Activated CD4-positive, alpha-beta T cell treated with anti-CD3 and anti-CD28 coated beads for 1 hour (primary cell): ENCODE results near the gene IST1.
"Not testable (repeated sequence)": the region's sequence is repeated elsewhere in the genome, so short reads cannot be mapped to it uniquely, and the experiment has no call there.

ENCODE experiments used
- DNase-seq: peaks from one replicate; pipeline ENCODE4 v3.0.0-alpha.2; 2020

Gene IST1

DNA sequence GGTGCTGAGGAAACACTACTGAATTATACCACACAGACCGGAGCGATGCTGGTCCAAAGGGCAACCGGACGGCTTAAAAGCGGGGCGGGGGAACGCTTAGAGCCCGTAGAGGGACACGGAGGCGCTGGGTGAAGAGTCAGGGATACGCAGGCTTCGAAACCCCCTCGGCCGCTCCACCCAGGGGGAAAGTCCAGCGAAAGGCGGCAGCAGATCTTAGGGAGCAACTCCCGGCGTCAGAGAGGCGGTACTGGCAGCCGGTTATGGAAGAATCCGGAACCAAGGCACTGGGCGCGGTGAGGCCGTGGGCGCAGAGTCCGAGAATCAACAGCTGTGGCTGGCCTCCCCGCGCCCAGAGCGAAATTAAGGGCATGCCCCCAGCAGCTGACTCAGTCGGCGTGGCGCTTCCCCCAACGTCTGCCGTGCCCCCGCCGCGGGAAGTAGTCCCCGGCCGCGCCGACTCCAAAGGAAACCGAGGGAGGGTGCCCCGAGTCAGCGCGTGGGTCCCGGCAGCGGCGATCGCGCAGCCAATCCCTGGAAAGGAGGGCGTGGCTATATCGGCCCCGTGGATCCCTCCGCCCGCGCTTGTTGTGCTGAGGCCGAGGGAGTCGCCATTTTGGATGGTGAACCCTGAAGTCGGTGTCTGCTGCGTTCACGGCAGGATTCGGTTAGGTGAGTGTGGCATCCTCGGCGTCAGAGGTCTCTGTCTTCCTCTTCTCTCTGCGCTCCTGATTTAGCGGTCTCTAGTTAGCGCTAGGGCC, at the start of gene IST1:
IST1 (plus strand) TSS at position 611 of the 758 bp plus-strand sequence. CDS start 20,110 bp downstream, outside the sequence.
- peak; percentile 97 for DNase-seq

DNA sequence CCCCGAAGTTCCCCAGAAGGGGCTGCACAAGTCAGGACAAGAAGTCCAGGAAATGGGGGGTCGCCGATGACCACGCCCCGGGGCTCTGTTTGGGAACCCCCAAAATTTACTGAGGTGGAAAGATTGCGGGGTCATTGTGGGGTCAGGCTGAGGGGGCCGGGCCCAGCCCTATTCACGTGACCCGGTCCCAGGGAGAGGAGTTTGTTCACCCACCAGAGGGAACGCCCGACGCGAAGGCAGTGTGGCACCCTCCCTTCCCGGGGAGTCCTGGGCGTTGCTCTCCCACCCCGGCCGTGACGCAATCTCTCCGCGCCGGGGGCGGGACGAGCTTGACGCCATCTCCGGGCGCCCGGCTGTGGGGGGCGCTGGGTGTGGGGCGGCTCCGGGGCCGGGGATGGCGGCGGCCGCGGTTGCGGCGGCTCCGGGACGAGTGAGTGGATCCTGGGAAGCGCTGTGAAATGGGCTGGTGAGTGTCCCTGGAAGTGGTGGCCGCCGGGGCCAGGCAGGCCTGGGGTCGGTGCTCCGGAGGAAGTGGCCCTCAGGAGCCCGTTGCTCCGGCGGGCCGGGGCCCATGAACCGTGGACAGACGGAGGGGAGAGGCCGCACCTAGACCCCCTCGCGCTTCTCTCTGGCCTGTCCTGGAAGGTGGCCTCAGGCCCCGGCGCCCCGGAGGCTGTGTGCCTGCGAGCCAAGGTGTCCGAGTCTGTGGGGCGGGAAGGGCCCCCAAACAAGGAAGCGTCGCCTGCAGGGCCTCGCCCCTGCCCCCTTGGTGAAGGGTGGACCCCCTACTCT, 49.5 kb upstream of the IST1 start, which contains the start of gene ATXN1L:
ATXN1L (plus strand) TSS at position 338 of the 792 bp plus-strand sequence. CDS start 3,765 bp downstream, outside the sequence.
- DNase-seq = peak; percentile 93

DNA sequence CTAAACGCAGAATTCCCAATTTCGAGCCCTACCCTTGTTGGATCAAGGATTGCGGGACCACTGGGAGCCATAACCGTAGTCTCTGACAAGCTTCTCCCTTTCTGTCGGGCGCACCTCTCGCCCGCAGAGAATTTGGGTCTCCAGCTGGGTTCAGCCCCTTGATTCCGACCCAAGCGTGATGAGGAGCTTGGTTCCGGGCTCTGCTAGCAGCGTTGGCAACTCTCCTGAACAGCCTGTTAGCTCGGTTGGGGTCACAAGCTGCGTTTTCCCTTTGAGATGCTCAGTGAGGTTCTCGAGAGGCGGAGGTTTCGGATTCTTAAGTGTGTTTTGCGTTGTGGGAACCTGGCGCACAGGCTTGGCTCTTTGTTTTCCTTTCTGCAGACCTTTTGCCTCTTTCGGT, 48.9 kb upstream of the IST1 start:
- DNase-seq = no peak

DNA sequence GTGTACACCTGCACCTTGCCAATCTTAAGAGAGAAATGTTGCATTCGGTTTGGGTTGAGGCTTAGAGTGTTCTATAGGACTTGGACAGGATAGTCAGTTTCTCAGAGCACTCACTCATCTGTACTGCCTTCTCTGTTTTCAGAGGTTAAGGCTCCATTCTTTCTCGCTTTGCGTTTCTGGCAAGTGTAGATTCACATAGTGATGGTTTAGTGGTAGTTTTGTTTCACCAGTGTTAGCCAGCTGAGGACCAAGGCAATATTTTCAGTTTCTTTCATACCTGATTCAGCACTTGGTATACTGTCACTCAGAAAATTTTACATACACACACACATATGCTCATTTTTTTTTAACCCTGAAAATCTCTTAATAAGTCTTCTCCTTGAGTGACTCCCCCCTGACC, 48.2 kb upstream of the IST1 start:
- no peak for DNase-seq

DNA sequence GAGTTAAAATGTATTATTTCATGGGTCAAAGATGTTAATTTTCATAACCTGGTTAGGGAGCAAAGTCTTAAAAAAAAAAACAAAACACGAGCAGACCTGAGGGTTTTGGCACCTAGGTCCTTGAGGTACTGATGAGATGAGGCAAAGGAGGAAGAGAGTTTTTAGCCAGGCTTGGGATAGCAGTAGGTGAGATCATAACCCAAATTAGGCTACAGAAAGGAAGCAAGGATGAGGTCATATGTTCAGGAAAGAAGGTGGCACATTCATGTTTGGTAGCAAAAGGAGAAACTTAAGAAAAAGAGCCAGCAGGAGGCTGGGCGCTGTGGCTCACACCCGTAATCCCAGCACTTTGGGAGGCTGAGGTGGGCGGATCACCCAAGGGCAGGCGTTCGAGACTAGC, 46.7 kb upstream of the IST1 start:
- no peak for DNase-seq

DNA sequence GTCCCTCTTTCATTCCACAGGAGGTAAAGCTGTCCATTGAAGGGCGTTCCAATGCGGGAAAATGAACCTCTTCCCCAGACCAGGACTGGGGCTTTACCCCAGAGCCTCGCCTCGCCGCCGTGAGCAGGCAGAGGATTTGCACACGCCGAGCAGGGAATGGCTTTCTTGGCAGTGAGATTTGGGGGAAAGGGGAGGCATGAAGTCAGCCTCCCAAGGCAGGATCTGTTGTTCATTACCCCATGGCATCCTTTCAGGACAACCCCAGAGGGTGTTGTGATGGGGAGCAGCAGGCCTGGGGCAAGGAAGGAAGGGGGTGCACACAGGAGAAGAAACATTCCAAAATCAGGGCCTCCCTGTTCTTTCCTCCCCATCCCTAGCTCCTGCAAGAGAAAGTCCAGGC, 43.6 kb upstream of the IST1 start:
- DNase-seq = no peak

DNA sequence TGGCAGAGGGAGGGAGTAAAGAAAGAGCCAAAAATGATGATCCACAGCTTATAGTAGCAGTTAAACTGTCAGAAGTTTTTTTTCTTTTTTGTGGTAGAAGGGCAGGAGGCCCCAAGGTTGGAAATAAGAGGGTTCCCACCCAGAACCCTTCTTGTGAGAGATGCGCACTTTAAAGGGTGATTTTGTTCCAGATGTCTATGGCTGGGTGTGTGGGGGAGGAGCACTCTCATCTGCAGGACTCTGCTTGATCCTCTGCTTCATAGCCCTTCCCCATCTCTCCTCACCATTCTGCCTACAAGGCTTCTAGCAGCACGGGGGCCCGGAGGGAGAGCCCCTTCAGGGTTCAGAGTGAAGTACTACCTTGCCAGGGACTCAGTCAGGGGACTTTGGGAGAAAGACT, 43.2 kb upstream of the IST1 start:
- DNase-seq = no peak

DNA sequence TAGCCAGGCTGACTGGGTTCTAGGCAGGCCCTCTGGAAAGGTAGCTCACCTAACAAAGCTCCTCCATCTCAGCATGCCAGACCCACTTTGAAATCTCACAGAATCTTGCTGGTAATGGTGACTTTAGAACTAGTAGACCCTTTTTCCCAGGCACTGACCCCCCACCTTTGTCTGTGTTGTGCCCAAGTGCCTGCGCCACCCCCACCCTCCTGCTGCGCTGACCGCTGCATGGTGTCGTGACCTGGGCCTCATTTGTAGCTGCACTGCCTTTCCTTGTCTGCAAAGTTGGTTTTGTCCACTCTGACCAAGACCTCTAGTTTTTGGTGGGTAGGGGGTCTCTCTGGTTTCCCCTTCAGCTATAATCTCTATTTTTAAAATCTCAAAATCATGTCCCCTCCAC, 42.8 kb upstream of the IST1 start:
- DNase-seq = no peak

DNA sequence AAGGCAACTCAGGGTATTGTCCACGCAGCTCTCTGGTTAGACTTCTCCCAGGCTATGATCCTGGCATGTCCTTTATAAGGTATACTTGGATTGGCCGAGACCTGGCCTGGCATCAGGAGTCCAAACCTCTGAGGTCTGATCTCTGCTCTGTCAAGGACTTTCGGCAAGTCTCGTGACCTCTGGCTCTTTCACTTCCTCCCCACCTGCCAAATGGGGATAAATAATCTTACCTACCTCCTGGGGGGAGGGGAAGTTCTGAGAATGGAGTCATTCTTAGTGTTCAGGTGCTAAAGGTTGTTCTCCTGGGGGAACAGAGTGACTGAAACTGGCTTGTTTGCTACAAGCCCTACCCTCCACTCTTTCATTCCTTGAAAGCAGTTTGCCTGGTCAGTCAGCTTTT, 41.9 kb upstream of the IST1 start:
- no peak for DNase-seq

DNA sequence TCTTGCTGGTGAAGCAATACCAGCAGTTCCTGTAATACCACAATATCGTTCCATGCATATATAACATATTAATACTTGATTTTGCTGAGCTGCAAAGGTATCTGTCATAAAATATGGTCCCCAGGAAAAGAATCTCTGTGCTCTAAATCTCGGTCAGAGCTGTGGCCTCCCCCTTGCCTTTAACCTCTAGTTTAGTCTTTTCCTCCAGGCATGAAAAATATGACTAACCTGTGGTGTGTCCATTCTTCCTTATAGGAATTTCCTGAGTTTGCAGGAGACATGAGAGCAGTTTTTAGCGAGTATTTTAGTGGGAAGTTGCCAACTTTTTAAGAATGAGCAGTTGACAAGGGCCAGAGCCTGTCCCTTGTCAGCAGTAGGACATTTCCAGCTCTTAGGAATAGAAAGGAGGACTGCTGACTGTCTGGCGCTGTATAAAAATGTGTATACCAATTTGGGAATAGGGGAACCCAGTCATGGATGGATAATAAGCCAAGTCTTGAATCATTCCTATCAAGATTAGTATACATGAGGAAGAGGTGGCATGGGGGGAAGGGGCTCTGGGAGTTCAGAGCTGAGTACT, 40.9 kb upstream of the IST1 start:
- DNase-seq = no peak

DNA sequence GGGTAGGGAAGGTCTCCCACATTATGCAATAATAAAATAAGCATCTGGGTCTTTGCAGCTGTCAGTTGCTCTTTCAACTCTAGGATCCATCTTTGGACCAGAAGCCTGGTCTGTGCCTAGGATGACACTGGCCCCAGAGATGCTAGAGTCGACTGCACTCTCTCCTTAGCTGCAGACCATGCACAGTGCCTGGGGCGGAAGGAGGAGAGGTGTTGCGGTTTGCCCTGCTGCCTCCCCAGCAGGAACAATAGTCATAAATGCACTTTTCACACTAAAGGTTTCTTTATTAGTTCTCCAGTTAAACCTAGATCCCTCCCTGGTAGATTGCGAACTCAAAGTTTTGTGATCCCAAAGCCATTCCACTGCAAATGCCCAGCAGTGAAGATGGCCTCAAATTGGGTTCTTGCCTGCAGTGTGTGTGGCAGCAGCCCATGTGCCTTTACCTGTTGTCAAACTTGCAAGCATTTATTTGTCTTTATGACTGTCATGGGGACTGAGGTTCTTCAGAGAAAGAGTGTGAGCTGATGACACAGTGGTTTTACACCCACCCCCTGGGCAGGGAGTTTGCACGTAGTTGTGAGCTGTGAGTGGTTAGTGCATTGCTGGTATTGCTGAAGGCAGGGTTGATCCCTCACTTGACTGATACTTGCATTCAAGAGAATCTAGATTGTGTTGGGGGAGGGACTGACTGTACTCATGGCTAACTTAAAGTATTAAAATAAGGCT, 39.2 kb upstream of the IST1 start:
- no peak for DNase-seq

DNA sequence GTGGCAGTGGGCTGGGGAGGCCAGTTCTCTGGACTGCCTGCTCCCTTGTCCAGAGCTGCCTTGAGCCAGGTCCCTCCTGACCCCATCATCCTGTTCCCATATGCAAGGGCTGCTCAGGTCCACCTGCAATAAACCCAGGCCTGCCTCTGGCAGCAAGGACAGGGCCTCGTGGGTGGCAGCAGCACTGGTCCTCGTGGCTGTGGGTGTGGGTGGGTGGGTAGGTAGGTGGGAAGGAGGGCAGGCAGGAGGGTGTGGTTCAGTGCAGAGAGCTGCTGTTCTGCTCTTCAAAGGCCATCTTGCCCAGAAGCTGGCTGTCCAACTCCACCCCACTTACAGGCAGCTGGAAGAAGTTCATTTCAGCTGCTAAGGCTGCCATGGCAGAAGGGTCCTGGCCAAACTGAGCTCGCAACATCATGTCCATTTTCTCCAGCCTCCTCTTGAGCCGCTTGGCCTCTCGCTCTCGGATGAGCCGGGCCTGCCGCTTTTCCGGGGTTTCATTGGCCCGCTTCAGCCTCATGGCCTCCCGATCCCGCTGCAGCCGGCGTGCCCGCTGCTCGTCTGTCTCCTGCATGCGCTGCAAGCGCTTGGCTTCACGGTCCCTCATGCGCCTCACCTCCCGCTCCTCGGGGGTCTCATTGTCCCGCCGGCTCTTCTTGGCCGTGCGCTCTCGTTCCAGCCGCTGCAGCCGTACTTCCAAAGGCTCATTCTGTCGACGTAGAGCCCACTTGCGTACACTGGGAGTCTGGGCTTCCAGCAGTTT, 35.4 kb upstream of the IST1 start:
- no peak for DNase-seq

DNA sequence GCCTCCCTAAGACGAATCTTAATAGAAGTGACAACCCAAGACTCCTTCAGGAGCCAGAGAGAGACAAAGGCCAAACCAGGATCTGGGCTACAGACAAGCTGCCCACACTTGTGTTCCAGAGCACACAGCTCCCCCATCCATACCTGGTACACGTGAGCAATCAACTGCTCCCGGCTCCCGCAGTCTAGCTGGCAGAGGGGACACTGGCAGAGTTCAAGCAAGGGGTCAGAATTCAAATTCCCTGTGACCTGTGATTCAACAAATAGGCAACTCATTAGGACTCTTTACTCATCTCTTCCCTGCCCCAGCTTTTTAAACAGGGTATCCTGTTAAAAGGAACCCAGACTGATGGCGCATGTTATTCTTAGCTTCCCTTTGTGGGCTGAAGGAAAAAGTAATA, 31.3 kb upstream of the IST1 start:
- DNase-seq = no peak

DNA sequence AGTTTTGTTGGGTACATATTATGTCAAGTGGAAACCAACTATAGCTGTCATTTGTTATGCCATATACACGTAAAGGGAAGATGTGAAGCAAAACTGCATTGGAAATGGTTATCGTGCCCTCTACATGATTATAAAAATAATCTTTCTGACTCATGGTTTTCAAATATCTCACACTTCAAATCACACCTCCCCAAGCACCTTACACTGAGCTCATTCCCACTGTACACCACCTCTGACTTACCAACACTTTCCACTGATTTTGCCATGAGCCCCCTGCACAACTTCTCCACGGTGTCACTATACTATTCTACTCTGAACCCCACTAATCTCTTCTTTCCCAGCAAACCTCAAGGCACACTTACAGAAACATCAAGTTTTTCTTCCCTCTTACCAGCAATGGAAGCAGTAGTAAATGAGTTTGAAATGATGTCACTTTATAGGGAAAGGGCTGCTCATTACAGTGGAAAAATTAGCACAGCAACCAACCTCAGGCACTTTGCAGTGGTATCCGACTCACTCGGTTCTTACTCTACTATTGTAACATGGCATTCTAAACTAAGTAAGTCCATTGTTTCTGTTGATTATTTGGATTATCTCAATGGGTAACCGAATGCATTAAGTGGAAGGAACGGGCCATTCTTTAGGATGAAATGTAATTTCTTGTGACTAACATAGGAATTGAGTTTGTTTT, 30.0 kb upstream of the IST1 start:
- no peak for DNase-seq

DNA sequence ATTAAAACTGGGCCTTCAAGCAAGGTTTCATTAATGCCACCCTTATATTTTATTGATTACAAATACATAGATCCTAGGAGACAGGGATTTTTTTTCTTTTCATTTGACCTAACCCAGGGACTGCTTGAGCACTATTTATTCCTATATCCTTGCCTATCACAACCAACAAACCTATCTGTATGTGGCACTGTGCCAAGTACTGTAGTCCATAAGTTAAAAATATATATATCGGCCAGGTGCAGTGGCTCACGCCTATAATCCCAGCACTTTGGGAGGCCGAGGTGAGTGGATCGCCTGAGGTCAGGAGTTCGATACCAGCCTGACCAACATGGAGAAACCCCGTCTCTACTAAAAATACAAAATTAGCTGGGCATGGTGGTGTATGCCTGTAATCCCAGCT, 28.2 kb upstream of the IST1 start:
- DNase-seq = not testable (repeated sequence)

DNA sequence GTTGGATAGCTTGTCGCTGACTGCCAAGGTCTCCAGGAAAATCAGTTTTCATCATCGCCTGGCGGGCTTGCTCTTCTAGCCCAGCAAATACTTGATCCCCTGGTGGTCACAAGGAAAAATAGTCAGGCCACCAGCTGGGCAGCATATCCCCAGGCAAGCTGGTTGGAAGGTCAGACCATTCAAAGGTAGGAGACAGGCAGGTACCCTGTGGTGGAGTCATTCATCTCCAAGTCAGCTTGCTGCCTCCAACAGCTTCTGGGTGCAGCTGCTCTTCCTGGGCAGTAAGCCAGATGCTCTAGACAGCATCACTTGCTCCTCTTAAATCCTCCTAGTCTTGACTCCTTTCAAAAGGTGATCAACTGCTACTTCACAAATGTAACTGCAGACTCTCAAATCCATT, 27.4 kb upstream of the IST1 start:
- DNase-seq = no peak

DNA sequence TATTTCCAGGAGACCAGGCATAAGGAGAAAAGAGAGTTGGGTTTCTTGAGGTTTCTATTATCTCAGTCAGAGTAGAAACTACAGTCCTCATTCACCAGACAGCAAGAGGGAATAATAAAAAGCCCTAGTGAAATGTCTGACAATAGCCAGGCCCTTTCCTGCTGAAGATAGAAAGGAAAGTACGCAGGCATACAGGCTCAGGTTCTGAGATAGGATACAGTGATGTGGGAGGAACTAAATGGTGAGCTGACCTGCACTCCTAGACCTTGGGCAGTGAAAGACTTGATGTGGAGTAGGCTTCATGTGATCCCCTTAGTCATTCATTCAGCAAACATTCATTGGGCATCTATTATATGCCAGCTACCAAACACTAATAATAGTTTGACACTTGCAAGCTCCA, 26.2 kb upstream of the IST1 start:
- no peak for DNase-seq

DNA sequence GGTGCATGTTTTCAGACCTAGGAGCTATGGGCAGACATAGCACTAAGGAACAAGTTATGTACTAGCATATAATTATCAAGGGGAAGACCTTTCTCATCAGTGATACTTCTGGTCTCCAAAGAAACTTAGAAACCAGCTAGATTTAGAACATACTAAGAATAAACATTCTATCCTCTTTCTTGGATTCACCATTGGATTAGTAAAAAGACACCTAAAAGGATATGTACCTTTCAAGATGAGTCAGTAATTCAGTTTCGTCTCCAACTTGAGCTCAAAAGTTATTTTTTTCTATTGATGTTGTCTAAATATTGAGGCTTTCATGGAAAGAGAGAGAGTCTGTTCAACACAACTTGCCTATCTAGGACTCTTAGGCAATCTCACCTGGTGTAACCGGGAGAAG, 24.5 kb upstream of the IST1 start:
- DNase-seq = no peak

DNA sequence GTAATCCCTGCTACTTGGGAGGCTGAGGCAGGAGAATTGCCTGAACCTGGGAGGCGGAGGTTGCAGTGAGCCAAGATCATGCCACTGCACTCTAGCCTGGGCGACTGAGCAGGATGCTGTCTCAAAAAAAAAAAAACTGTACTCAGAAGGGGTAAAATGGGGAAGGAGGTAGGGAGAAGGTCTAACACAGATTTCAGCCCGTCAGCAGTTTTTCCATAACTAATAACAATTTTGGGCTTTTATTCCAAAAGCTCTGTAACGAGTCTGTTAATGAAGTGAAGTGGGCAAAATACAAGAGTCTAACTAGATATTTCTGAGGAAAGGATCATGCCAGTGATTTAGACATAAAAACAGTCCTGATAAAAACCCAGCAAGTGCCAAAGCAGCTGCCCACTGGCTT, 22.1 kb upstream of the IST1 start:
- no peak for DNase-seq

DNA sequence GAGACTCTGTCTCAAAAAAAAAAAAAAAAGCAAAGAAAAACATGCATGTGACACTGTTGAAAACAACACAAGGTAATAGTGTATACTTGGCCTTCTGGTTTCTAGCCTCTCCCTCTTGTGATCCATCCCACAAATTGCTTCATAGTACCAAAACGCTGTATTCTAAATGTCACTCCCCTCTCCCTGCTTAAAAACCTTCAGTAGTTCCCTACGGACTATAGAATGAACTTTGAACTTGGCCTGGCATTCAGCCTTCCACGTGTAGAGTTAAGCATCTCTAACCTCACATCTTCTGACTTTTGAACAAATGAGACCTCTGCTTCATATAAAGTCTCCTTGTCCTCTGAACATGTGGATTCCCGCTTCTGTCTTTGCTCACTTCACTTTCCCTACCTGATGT, 16.4 kb upstream of the IST1 start:
- no peak for DNase-seq

DNA sequence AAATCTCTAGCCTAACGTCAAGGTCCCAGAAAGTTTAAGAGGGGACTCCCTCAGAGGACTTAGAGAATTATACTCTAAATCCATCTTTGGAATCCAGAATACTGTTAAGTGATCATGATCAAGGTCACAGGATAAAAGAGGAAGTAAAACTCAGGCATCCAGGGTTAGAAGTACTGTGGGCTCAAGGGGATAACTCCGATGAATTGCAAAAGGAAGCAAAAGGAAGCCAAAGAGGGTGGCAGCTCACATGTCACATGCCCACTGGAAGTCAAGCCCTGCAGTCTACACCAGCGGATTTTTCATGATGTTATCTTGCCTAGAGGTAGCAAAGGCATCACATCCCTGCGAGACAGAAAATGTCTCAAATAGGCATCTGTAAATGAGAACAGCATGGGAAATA, 15.2 kb upstream of the IST1 start:
- no peak for DNase-seq
